ENCODE results near the gene LRPAP1. TPM values are rescaled to one million over a fixed set of nuclear protein-coding genes. Genes with fewer than 3 reads are reported as not detected.

Gene LRPAP1
- total RNA-seq, 1 donor from 2014 or later, result 12.6 TPM

DNA sequence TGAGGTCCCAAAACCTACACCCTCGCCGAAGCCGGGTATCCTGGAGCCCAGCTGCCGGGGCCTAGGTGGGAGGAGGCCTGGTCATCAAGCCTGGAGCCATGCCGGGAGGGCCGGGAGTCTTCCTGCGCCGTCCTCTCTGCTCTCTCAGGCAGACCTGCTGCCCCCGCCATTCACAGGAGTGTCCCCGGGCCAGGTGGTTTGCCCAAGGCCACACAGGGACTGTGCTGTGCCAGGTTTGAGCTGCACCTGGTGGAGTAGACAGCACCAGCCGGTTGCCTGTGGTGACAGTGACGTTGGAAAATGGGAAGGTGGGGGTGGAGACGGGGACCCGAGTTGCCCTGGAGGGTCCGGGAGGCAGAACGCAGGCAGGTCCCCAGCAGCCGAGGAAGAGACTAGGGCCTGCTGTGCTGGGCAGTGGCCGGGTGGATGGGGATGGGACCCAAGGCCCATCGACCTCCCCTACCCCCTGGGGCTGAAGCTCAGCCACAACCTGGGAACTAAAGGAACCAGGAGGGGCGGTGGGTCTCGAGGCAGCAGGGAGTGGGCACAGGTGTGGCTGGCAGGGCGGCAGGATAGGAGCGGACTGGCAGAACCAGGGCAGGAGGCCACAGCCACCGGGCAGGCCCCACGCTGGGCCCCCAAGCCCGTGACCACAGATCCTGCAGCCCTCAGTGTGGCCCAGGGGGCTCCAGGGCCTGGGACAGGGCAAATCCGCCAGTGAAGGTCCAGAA is 59.6 kb downstream of the LRPAP1 start:
- no peak for DNase-seq

DNA sequence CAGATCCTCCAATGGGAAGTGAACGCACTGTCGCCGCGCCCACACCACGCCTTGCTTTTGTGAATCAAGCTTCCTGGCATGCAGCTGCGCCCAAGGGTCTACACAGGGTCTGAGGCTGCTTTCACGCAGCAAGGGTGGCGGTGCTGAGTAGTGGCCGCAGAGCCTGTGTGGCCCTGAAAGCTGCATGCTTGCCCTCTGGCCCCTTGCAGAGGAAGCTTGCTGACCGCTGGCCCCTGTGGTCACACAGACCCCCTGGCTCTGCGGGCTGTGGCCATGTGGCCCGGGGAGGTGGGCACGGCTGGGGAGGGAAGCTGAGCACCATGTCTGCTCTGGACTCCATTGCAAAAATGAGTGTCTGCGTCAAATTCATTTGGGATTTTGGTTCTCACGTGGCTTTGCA is 60.3 kb downstream of the LRPAP1 start:
- DNase-seq, result no peak

DNA sequence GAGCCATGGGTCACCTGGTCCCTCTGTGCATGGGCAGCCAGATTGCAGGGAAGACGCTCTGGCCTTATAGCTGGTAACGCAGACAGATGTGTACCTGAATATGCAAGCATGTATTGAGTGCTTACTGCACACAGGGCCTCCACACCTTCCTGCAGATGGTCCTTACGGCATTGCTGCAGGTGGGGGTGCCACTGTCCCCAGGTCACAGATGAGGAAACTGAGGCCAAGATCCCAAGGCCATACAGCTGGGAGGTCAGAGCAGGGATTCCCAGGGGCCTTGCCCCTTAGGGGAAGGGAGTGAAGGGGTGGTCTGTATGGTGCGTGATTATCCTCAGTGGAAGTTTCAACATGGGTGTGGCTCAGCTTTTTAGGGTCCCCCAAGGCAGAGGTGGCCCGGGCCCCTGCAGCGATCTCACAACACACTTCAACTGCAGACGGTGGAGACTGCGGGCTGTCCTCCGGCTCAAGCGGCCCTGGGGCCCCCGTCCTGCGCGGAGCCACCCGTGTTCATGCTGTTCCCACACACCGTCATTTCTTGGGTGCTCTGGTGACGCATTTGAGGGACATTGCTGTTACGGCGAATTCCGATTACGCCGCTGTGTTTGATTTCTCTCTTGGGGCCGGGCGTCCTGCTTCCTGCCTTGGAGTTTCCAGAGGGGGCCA is 61.0 kb downstream of the LRPAP1 start:
- no peak for DNase-seq

DNA sequence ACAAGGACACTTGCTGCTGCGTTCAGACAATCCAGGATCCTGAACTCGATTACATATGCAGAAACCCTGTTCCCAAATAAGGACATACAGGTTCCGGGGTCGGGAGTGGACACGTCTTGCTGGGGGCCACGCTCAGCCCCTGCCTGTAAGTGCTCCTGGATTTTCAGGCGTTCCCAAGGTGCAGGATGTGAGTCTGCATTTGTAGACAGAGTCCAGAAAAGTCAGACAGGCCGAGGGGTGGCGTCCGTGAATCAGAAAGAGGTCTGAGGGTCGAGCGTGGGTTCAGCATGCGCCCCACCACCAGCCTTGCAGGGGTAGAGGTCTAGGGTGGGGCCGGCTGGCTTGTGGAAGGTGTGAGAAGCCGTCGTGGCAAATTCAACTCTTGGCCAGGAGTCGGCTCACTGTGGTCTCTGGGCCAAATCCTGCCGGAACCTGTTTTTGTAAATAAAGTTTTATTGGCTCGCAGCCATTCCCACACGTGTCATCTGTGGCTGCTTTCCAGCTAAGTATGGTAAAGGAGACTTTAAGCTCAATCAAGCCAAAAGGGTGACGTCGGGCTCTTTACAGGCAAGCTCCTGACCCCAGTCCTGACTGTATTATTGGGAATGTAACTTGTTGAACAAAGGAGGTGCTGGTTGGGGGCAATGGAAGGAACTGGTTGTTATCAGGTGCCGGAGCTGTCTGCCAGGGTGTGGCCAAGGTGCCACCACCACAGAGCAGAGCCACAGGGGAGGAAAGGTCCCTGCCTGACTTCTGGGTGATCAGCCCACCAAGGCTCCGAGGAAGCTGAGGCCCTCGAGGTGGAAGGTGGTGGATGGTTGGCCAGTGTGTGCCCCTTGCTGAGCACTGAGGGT is 61.8 kb downstream of the LRPAP1 start:
- no peak for DNase-seq

DNA sequence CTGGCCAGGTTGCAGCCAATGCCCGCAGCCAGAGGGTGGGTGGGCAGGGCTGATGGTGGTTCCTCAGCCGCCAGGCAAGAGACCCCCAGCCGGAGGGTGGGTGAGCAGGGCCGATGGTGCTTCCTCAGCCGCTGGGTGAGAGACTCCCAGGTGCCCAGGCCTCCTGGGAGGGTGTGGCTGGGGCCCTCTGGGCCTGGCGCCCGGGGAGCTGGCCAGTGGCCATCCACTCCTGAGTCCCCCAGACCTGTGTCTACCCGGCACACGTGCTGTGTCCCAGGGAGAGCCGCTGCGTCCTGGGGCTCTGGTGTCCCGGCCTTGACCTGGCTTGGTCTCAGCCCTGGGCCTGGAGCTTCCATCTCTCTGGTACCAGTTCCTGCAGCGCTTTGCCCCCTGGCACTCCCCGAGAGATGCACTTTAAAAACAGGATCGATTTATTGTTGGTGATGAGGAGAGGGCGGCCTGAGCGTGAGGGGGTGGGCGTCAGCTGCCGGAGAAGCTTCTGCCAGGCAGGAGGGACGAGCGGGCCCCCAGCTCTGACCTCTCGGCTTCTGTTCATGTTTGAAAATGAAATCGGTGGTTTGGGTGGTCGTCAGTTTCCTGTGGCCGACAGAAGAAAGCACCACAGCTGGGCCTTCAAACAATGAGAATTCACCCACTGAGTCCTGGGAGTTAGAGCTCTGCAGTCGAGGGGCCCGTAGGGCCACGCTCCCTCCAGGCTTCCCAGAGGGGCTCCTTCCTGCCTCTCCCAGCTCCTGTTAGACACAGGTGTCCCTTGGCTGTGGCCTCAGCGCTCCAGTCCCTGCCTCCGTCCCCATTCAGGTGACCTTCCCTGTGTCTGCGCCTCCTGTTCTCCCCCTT is 62.6 kb downstream of the LRPAP1 start:
- DNase-seq, result no peak

DNA sequence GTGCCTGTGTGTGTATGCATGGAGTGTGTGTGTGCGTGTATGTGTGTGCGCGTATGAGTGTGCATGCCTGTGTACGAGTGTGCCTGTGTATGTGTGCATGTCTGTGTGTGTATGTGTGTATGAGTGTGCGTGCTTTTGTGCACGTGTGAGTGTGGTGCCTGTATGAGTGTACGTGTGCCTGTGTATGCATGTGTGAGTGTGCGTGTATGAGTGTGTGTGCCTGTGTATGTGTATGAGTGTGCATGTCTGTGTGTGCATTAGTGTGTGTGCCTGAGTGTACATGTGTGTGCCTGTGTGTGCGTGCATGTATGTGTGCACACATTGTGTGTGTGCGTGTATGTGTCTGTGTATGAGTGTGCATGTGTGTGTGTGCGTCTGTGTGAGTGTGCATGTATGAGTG is 63.4 kb downstream of the LRPAP1 start:
- DNase-seq, result no peak

DNA sequence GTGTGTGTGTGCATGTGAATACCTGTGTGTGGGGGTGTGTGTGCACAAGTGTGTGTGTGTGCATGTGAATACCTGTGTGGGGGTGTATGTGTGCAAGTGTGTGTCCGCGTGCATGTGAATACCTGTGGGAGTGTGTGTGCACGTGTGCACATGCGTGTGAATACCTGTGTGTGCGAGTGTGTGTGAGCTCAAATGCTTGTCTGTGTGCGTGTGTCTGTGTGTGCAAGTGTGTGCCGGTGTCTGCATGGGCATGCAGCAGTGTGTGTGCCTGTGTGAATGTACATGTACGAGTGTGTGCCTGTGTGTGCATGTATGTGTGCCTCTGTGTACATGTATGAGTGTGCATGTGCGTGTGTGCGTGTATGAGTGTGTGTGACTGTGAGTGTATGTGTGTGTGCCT is 64.1 kb downstream of the LRPAP1 start:
- no peak for DNase-seq

DNA sequence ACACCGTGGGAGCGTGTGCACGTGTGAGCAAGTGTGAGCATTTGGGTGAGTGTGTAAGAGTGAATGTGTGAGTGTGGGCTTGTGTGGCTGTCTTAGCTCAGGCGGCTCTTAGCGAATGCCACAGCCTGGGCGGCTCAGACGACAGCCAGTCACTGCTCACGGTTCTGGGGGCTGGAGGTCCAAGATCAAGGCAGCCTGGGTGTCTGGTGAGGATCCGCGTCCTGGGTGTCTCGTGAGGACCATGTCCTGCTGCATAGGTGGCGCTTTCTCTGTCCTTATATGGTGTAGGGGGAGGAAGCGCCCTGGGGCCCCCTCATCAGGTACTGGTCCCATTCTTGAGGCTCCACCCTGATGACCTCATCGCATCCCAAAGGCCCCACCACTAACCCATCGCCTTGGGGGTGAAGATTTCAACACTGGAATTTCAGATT is 64.6 kb downstream of the LRPAP1 start:
- DNase-seq, result no peak

DNA sequence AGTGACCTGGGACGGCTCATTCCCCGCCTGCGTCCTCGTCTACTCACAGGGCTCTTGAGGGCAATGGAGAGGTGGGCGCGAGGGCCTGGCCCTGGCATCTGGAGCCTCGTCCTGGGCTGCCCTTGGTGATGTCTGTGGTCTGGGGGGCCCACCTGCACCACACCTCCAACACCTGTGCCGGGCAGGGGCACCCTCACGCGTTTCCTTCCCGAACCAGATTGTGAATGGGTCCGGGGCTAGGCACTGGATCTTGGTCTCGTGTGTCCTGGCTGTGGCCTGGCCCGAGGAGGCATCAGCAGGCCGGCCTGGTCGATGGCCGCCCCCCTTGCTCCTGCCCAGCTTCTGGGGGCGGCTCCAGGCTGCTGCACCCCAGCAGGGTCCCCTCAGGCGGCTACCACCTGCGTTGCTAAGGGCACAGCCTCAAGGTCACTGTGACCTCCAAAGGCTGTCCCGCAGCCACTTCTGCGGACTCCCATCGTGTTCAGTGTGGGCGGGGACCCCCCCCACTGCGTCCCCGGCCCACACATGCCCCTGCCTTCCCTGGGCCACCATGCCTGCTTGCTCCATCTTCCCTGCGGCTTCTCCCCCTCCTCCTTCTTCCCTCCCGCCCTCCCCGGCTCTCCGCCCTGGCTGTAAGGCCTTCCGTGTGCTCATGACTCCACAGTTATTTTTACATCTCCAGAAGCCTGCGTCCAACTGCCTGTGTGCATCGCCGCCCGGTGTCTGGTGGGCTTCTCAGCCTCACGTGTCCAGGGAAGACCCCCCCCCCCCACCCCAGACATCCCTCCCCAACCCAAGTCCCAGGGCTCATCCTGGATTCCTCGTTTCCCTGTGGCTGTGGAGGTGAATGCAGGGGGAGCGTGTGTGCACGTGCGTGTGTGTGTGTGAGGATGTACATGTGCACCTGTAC is 65.3 kb downstream of the LRPAP1 start:
- no peak for DNase-seq

DNA sequence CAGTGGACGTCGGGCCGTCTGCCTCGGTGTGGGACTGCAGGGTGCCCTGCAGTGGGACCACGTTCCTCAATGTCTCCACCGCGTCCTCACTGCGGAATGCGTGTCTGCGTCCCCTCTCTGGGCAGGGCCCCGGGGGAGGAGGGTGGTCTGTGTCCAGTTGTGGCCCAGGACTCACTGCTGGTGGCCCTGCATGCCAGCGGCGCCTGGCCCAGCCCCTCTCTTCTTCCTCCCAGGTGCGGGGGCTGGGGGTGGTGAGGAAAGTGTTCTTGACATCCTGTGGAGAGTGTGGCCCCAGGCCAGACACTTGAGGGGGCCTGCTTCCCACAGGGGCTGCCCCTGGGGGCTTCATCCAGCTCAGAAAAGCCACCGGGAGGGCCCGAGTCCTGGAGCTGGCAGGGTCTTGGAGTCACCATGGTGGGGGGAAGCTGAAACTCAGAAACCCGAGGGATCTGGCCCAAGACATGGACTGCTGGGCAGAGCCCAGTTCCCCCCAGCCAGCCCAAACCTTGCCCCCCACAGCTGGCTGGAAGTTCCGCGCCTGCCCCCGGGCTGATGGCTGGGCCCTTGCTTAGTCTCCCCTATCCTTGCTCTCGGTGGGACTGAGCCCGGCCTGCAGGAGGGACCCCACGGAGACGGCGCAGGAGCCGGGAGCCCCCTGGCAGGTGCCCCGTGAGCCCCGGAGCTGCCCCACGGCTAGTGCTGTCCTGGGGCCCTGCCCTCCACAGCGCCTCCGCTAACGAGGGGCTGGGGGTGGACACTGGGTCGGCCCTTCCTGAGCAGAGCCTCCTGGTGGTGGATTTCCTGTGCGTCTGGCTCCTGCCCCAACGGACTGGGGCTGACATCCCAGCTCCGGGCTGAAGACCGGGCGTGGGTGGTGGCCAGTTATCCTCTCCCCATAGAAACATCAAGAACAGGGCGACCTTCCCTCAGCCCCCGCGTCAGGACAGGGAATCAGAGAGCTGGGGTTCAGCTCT is 66.2 kb downstream of the LRPAP1 start:
- no peak for DNase-seq

DNA sequence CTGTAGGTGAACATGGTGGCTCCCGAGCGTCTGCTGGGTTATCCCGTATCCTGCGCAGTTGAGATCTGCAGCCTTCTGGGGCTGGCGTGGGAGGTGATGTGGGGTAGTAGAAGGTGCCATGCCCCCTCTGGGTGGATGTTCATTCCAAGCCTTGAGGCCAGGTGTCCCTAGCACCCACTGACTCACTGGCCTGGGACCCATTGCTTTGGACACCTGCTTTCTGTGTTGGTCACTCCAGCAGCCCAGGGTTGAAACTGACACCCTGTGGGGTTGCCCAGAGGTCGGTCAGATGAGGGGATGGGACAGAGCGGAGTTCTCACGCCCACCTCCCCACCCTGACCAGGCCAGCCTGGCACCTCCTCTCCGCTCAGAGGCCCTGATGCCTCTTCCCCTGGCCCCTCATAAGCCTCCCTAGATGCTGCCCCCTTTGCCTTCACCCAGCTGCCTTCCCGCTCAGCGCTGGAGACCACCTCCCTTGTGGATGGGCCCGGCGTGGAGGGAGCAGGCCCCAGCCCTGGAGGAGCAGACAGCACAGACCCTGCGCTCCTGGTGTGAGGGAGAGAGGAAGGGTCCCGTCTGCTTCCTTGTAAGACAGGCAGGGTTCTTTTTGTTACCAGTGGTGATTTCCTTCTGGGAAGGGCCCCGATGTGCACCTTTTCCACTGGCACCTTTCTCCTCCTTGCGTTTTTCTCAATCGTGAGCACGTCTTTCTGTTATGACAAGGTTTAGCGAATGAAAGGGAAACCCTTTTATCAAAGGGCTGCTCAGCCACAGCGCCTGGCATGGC is 67.1 kb downstream of the LRPAP1 start:
- no peak for DNase-seq

DNA sequence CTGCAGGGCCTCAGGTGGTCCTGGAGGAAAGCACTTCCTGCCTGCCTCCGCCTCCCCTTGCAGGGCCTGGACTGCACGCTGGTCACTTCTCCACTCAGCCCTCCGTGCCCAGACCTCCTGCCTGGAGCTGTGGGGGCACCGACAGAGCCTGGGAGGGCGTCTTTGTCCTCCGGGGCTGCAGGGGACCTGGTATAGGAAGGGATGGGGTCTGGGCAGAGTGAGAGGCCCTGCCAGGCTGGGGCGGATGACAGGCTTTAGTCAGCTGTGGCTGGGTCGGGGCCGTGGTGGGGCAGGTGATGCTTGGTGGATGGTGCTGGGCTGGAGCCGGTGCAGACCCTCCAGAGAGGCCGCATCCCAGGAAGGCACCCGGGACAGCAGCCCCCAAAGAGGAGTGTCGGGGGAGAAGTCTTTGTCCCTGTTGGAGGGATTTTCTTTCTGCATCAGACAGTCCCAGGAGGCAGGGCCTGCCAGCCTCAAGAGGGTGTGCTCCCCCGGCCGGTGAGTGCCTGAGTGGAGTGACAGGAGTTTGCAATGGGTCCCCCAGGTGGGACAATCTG is 67.8 kb downstream of the LRPAP1 start:
- no peak for DNase-seq

DNA sequence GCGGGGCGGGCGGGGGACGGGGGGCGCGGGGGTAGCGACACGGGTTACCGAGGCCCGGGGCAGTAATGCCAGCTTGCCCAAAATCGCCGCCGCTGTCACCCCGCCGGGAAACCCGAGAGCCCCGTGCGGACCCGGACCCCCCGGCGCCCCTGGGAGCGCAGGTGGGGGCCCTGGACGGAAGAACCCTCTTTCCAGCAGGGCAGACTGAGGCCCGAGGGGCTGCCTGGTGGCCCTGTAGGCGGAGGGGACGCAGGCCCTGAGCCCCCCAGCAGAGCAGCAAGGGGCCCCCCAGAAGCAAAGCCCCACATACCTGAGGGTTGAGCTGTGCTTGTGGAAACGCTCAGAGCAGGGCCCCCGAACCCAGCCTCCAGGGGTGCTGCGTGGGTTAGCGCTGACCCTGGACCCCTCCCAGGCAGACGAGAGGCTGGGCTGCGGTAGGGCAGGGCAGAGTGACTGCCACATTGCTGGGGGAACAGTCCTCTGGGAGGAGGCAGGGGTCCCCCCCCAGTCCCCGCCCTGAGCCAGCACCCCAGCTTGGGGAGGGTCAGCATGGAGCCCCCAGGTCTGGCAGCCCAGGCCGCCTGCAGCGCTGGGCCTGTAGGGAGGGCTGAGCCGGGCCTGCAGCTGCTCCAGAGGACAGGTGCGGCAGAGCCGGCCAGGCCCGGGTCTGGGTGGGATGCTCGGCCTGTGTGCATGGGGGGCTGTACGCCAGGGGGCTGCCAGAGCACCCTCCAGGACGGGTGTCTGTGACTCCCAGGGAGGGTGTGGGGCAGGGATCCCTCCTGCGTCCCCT is 68.5 kb downstream of the LRPAP1 start:
- no peak for DNase-seq

DNA sequence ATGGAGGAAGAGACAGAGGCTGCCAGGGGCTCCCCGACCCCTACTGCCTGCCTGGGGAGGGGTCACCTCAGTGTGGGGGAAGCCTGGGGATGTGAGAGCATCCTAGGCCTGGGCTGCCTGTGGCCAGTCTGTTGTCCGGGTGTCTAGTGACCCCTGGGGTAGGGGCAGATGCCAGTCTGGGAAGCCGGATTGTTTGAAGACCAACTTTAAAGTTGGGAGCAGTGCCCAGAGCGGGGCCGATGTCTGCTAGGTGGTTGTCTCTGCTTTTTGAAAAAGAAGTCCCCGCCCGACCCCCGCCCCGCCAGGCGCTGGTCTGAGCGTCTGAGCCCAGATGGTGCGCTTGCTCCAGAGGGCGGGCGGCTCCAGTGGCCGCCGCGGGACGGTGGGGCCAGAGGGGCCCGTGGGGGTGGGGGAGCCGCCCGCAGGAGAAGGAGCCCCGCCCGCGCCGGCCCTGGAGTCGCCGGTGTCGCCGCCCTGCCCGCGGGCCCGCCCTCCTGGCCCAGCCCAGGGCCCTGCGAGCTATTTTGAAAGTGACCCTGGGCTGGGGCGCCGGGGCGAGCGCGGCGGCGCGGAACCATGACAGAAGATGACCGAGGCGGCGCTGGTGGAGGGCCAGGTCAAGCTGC is 69.3 kb downstream of the LRPAP1 start, which contains the start of gene DOK7:
Gene DOK7 (plus strand): TSS at position 517 of the 626 bp plus-strand sequence. CDS start 70 bp downstream, at position 587.
- no peak for DNase-seq

DNA sequence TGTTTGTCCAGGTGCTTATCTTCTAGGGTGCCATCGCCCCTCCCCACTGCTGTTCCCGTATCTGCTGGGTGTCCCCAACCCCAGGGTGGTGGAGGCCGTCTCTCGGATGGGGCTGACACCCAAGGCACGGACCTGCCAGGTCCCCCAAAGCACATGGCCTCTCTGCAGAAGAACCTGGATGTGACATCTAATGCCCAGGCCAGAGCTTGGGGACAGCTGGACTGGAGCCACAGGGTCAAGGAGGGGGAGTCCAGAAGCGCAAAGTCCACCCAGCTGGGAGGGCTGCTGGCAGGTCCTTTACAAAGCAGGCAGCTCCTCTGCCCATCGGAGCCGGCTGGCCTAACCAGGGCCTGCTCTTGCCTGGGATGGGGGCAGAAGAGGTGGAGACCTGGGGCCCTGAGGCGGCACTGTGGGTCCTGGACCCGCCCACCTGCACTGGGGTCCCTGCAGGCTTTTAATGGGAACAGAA is 69.9 kb downstream of the LRPAP1 start:
- DNase-seq, result no peak

DNA sequence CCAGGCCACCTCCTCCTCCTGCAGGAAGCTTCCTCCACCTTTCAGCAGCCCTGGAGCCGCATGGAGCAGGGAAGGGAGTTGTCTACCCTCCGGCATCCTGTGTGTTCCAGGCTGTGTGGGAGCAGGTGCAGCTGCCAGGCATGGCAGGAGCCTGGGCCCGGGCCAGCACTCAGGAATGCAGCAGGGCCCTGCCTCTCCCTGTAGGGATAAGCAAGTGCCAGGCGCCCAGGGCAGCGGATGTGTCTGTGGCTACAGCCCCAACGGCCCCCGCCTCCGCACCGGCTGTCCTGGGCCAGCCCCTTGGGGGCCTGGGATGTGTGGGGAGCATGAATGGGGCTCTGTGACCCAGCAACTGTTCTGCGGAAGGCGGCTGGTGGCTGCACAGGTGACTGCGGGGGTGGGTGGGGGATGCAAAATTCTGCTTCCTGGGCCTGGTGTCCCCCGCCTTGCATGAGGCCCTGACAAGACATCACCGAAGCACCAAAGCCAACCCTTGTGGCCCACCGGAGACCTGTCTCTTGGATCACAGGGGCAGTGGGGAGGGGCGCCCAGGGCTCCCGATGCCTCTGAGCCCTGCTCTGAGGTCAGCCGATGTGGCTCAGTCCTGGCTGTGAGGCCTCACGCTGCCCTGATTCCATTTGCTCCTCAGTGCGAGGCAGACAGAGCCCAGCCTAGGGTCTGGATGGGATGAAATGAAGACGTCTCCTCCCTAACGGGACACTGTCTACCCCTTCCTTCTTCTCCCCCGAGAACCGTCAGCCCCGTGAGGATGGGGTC is 70.5 kb downstream of the LRPAP1 start:
- peak; percentile 29 for DNase-seq
